ENCODE results near the gene RAX. TPM values are rescaled to one million over a fixed set of nuclear protein-coding genes. Genes with fewer than 3 reads are reported as not detected.

The RAX gene
- total and polyA plus RNA-seq, 2 donors (not counting 1 experiment from before 2014, with no cell fraction given): not detected

DNA sequence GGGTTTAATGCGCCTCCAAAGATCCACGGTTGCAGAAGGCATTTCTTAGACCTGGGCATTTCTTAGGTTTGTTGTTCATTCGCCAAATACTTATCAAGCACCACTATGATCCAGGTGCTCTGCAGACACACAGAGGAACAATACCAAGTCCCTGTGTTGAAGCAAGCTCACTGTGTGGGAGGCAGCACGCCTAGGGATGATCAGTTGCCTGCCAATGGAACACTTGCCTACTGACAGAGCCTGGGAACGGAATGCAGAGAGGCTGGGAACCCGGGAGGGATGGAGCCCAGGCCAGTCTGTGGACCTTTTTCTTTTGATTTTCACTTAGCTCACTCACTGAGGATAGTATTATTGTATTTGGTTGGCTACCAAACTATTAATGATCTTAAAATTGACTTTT, 55.2 kb downstream of the RAX start:
- POLR2A ChIA-PET: no interaction called here
- Mint-ChIP-seq H3K9me3 (ENCODE audit: insufficient read depth) (no peaks in the 10 kb centered on the region), H3K27me3 (peaks cover 75% of the 10 kb centered on the region), H3K4me1 (peaks cover 14% of the 10 kb centered on the region), H3K27ac (no peak overlapping the region), H3K4me3 (no peak overlapping the region)
- peaks cover 0 to 2% (median 0%) of the 10 kb centered on the region in 3 donors for H3K9me3 ChIP-seq (ENCODE audit: control extremely low read depth in 1 of 3, control insufficient read depth in 2 of 3, insufficient read depth in 1 of 3, low read length in 2 of 3)
- CTCF ChIA-PET: interaction anchor here (0.7 kb wide), 1 partner anchor 1115 kb away, joined by 3 read pairs; no protein-coding TSS in a partner anchor
- H3K4me1 ChIP-seq (ENCODE audit: control insufficient read depth in 2 of 2, insufficient read depth in 2 of 2, low read length in 2 of 2): peaks cover 3 to 5% of the 10 kb centered on the region in 2 donors
- no peak for TF ChIP-seq EZH2 (IDR thresholded peaks at IDR 0.05; ENCODE audit: borderline replicate concordance, insufficient read depth, low read depth, low read length, poor library complexity, severe bottlenecking)
- TF ChIP-seq, protein P1, sequence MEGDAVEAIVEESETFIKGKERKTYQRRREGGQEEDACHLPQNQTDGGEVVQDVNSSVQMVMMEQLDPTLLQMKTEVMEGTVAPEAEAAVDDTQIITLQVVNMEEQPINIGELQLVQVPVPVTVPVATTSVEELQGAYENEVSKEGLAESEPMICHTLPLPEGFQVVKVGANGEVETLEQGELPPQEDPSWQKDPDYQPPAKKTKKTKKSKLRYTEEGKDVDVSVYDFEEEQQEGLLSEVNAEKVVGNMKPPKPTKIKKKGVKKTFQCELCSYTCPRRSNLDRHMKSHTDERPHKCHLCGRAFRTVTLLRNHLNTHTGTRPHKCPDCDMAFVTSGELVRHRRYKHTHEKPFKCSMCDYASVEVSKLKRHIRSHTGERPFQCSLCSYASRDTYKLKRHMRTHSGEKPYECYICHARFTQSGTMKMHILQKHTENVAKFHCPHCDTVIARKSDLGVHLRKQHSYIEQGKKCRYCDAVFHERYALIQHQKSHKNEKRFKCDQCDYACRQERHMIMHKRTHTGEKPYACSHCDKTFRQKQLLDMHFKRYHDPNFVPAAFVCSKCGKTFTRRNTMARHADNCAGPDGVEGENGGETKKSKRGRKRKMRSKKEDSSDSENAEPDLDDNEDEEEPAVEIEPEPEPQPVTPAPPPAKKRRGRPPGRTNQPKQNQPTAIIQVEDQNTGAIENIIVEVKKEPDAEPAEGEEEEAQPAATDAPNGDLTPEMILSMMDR (IDR thresholded peaks at IDR 0.05): no peak
- intact Hi-C loops (cut with micrococcal nuclease): no loop called here
- no peaks in the 10 kb centered on the region for H4K20me1 ChIP-seq (ENCODE audit: control insufficient read depth, insufficient read depth, low read length, poor library complexity, severe bottlenecking)
- peaks cover 0 to 57% (median 25%) of the 10 kb centered on the region in 4 experiments for H3K27me3 ChIP-seq (replicated peaks in 1 of 4; ENCODE audit: control extremely low read depth in 1 of 4, control insufficient read depth in 3 of 4, insufficient read depth in 4 of 4, low read length in 3 of 4)
- H3K27ac ChIP-seq (ENCODE audit: low read length in 2 of 2): no peak overlapping the region
- WGBS (ENCODE audit: insufficient coverage): 86% methylated on average over 4 of the region's 6 CpGs
- ATAC-seq (ENCODE audit: low read depth): no peak
- no peak overlapping the region for H3K9ac ChIP-seq (ENCODE audit: low read length)
- H3K4me3 ChIP-seq (ENCODE audit: control extremely low read depth in 1 of 5, extremely low read depth in 1 of 5, insufficient read depth in 1 of 5, low read depth in 2 of 5, low read length in 4 of 5): no peak overlapping the region
- no peak for DNase-seq
- no peak overlapping the region for H2AFZ ChIP-seq (ENCODE audit: insufficient read depth, low read depth, low read length, poor library complexity, severe bottlenecking)
- H3K79me2 ChIP-seq (ENCODE audit: control insufficient read depth, insufficient read depth, low read length): no peaks in the 10 kb centered on the region
- no peaks in the 10 kb centered on the region for H3K36me3 ChIP-seq (replicated peaks in 1 of 2; ENCODE audit: control extremely low read depth in 1 of 2, control insufficient read depth in 1 of 2, extremely low read depth in 1 of 2, insufficient read depth in 2 of 2, low read length in 1 of 2)
- no peak overlapping the region for H3K4me2 ChIP-seq (replicated peaks; ENCODE audit: low read depth, low read length, poor library complexity, severe bottlenecking)

Other genes with a start within 250 kb of the RAX start
- 69.8 and 76.8 TPM in 2 replicates for gene SEC11C, start 133.6 kb downstream of the RAX start, total RNA-seq
- gene SEC11C, start 133.6 kb downstream of the RAX start, polyA plus RNA-seq: 29.0 and 30.7 TPM in 2 replicates
- gene GRP, start 53.3 kb downstream of the RAX start, total RNA-seq: not detected in 2 replicates
- not detected in 2 replicates for gene GRP, start 53.3 kb downstream of the RAX start, polyA plus RNA-seq
- not detected in 2 replicates for gene CPLX4, start 45.2 kb upstream of the RAX start, total RNA-seq
- not detected in 2 replicates for gene CPLX4, start 45.2 kb upstream of the RAX start, polyA plus RNA-seq
- 41.1 and 48.8 TPM in 2 replicates for gene LMAN1, start 85.8 kb upstream of the RAX start, total RNA-seq
- gene LMAN1, start 85.8 kb upstream of the RAX start, polyA plus RNA-seq: 9.2 and 13.7 TPM in 2 replicates